SK-N-DZ (cell line): Measurements from ENCODE around the gene SCGB2B2.

Experiments
- small RNA-seq, 2 experiments: library from RNA; depleted of rRNA; stranded (forward); fragments of <200 nt; gene quantifications; one replicate each; pipeline ENCODE3, GENCODE V24; 2014

SCGB2B2 gene

Small RNAs within 50 kb of the gene (small RNA-seq; reads per million reads assigned to genes)
- gene RF00611: 0 reads per million in 2 experiments
